Panc1 (cell line): ENCODE results near the gene TEN1. TPM values are rescaled to one million over a fixed set of nuclear protein-coding genes. Genes with fewer than 3 reads are reported as not detected.
A peak's percentile ranks its signal among the peaks of the same experiment; 100 is the strongest.

ENCODE experiments used
- ATAC-seq: fragments of 200-7000 bp; cut with Tn5 transposase; 2 replicates; pipeline ENCODE4 v1.9.1; 2020; ENCODE audit warnings: mild to moderate bottlenecking, moderate library complexity
- BruUV-seq: library from RNA; stranded (reverse); fragments of 400-500 nt; replicated peaks from 2 replicates; lab custom pipeline; 2021; lab: Mats Ljungman, UMichigan
- CTCF ChIA-PET: fragments of 300-600 bp; sonication (Branson Sonifier 250); formaldehyde crosslinking; loops from one replicate; lab custom pipeline; 2022; ENCODE audit warnings: antibody characterized with exemption; lab: Charles Lee
- POLR2A ChIA-PET: fragments of 300-600 bp; sonication (Branson Sonifier 250); formaldehyde crosslinking; loops from one replicate; lab custom pipeline; 2022; ENCODE audit warnings: antibody characterized with exemption; lab: Charles Lee
- DNase-seq: peaks from one replicate; pipeline ENCODE4 v3.0.0-alpha.2; 2010; ENCODE audit warnings: low read depth, low spot score
- H3K27ac ChIP-seq: 2 replicates; pipeline ENCODE4 v1.5.1; 2011; ENCODE audit warnings: mild to moderate bottlenecking, low read length, inconsistent platforms
- H3K27me3 ChIP-seq: fragments of 200-500 bp; sonication (Bioruptor generic); 2 replicates; pipeline ENCODE4 v1.6.0; 2014; ENCODE audit warnings: low read length, inconsistent platforms; ENCODE audit not compliant: control insufficient read depth, insufficient read depth
- H3K36me3 ChIP-seq: fragments of 200-500 bp; sonication (Bioruptor generic); 2 replicates; pipeline ENCODE4 v1.5.1; 2014; ENCODE audit warnings: inconsistent platforms, mild to moderate bottlenecking, low read length, moderate library complexity; ENCODE audit not compliant: control insufficient read depth, insufficient read depth
- H3K4me1 ChIP-seq: 2 replicates; pipeline ENCODE4 v1.5.1; 2011; ENCODE audit warnings: inconsistent platforms, mild to moderate bottlenecking, low read length, moderate library complexity; ENCODE audit not compliant: control insufficient read depth, insufficient read depth
- H3K4me3 ChIP-seq, 2 experiments: 2 replicates each; pipeline ENCODE4 v1.5.1; 2011 to 2012; ENCODE audit warnings: low read depth in 2 of 2, low read length in 2 of 2, mild to moderate bottlenecking in 2 of 2, inconsistent platforms in 1 of 2, moderate library complexity in 1 of 2
- H3K9me3 ChIP-seq: fragments of 200-500 bp; sonication (Bioruptor generic); 2 replicates; pipeline ENCODE4 v1.5.1; 2014; ENCODE audit warnings: low read depth, mild to moderate bottlenecking, inconsistent platforms, low read length, moderate library complexity; ENCODE audit not compliant: control insufficient read depth, insufficient read depth
- CTCF ChIP-seq: fragments of 450-650 bp; IDR thresholded peaks from 2 replicates; pipeline ENCODE4 v1.5.1; 2017; ENCODE audit warnings: mild to moderate bottlenecking
- POLR2AphosphoS5 ChIP-seq: IDR thresholded peaks from 2 replicates; pipeline ENCODE4 v1.6.1; 2012; ENCODE audit warnings: mild to moderate bottlenecking, low read depth, low read length, moderate library complexity
- REST ChIP-seq, 2 experiments: IDR thresholded peaks; 2 replicates each; pipeline ENCODE4 v1.6.1; 2011 to 2012; ENCODE audit warnings: low read depth in 2 of 2, control low read depth in 1 of 2, low read length in 1 of 2, mild to moderate bottlenecking in 1 of 2, moderate library complexity in 1 of 2; ENCODE audit not compliant: insufficient read depth in 1 of 2
- SIN3A ChIP-seq: IDR thresholded peaks from 2 replicates; pipeline ENCODE4 v1.6.1; 2012; ENCODE audit warnings: low read depth, mild to moderate bottlenecking, low read length, moderate library complexity, borderline replicate concordance; ENCODE audit not compliant: insufficient read depth
- TCF7L2 ChIP-seq: IDR thresholded peaks from 2 replicates; pipeline ENCODE4 v1.6.1; 2011; ENCODE audit warnings: mild to moderate bottlenecking, low read depth, low read length, inconsistent platforms
- in situ Hi-C: cut with HindIII; loops from 2 replicates; pipeline ENCODE4 v1.10.0; 2016; ENCODE audit warnings: low sequenced_read_pairs, low pct_unique_long_range_greater_than_20kb
- intact Hi-C: fragments of 100-400 bp; cut with micrococcal nuclease; formaldehyde crosslinking; loops from one replicate; pipeline ENCODE4 v1.10.0; 2022; ENCODE audit not compliant: unreplicated experiment
- total RNA-seq: library from RNA; stranded (reverse); gene quantifications from one replicate; pipeline ENCODE4 v1.2.1, GENCODE V29; 2021; ENCODE audit not compliant: unreplicated experiment

The TEN1 gene
- total RNA-seq, 1 experiment from 2014 or later, result 41.3 TPM

GRCh38 chr17:76013377-76013932 lies 34.4 kb downstream of the TEN1 start:
- no peaks in the 10 kb centered on the region for H3K36me3 ChIP-seq
- H3K27ac ChIP-seq, result no peak overlapping the region
- ChIA-PET CTCF (interaction anchor here (0.6 kb wide), 1 partner anchor 51 kb away, joined by 10 read pairs; no protein-coding TSS in a partner anchor), POLR2A (no interaction called here)
- in situ Hi-C loops (no loop called here), intact Hi-C loops (no loop called here)
- TF ChIP-seq SIN3A, result no peak
- TF ChIP-seq TCF7L2, result no peak
- no peak for TF ChIP-seq POLR2AphosphoS5
- TF ChIP-seq REST (IDR thresholded peaks at IDR 0.05; ENCODE audit: insufficient read depth in 1 of 2, low read depth in 2 of 2, low read length in 1 of 2), result no peak
- no peak for TF ChIP-seq CTCF
- ATAC-seq, result no peak
- H3K27me3 ChIP-seq, result no peaks in the 10 kb centered on the region
- DNase-seq, result no peak
- H3K9me3 ChIP-seq, result no peaks in the 10 kb centered on the region
- no peaks in the 10 kb centered on the region for H3K4me1 ChIP-seq
- BruUV-seq, result no TSS peak
- H3K4me3 ChIP-seq, result no peak overlapping the region

- intact Hi-C loops, result no loop called here
- no peak overlapping the region for H3K4me3 ChIP-seq
- ATAC-seq, result peak; percentile 91
- H3K4me1 ChIP-seq, result no peaks in the 10 kb centered on the region
- peak; percentile 99 for TF ChIP-seq CTCF
- no peak for TF ChIP-seq SIN3A
- peak; percentile 32 for DNase-seq
- H3K9me3 ChIP-seq, result no peaks in the 10 kb centered on the region
- H3K36me3 ChIP-seq, result no peaks in the 10 kb centered on the region
- POLR2A ChIA-PET, result interaction anchor here (0.6 kb wide), 1 partner anchor 115 kb away, joined by 9 read pairs; no protein-coding TSS in a partner anchor
- BruUV-seq, result no TSS peak
- in situ Hi-C loops, result no loop called here
- H3K27ac ChIP-seq, result no peak overlapping the region
- no peaks in the 10 kb centered on the region for H3K27me3 ChIP-seq
- CTCF ChIA-PET, result interaction anchor here (0.6 to 1.2 kb wide), 7 partner anchors 10 to 266 kb away, joined by 3 to 10 read pairs (median 3); partner anchors contain the start of gene EVPL
Measured at GRCh38 chr17:76014100-76014924, 35.3 kb downstream of the TEN1 start.
